GM03348 (cell line): ENCODE data around the gene FAM76B.

Experiments used
- DNase-seq: peaks from one replicate; pipeline ENCODE4 v3.0.0; 2012; ENCODE audit warnings: low spot score

FAM76B gene

GRCh38 chr11:95792200-95792599 lies 2.6 kb upstream of the FAM76B start:
- no peak for DNase-seq

- DNase-seq, result no peak
Measured at GRCh38 chr11:95791709-95792033, 2.1 kb upstream of the FAM76B start.

- DNase-seq, result peak; percentile 43
Measured at GRCh38 chr11:95790933-95791708, 1.5 kb upstream of the FAM76B start.

- DNase-seq, result peak; percentile 96
Measured at GRCh38 chr11:95790123-95790932, 746 bp upstream of the FAM76B start, which contains the start of gene CEP57. Gene CEP57 (plus strand): TSS chr11:95790498. CDS start chr11:95790699, 201 bp downstream.

- peak; percentile 56 for DNase-seq
Measured at GRCh38 chr11:95788921-95789505, 569 bp downstream of the FAM76B start.

GRCh38 chr11:95780544-95780943 lies 9.0 kb downstream of the FAM76B start:
- DNase-seq, result no peak

- DNase-seq, result no peak
Measured at GRCh38 chr11:95778699-95779098, 10.9 kb downstream of the FAM76B start.

- no peak for DNase-seq
Measured at GRCh38 chr11:95776859-95777258, 12.7 kb downstream of the FAM76B start.

- DNase-seq, result no peak
Measured at GRCh38 chr11:95768521-95768920, 21.1 kb downstream of the FAM76B start.

- DNase-seq, result peak; percentile 50
Measured at GRCh38 chr11:95767498-95767897, 22.1 kb downstream of the FAM76B start.

GRCh38 chr11:95766701-95767100 lies 22.9 kb downstream of the FAM76B start:
- DNase-seq, result no peak

GRCh38 chr11:95764267-95764898 lies 25.2 kb downstream of the FAM76B start:
- peak; percentile 70 for DNase-seq

GRCh38 chr11:95762534-95762933 lies 27.0 kb downstream of the FAM76B start:
- no peak for DNase-seq

GRCh38 chr11:95760941-95761340 lies 28.6 kb downstream of the FAM76B start:
- no peak for DNase-seq

GRCh38 chr11:95751515-95751914 lies 38.1 kb downstream of the FAM76B start:
- DNase-seq, result no peak

- no peak for DNase-seq
Measured at GRCh38 chr11:95750101-95750500, 39.5 kb downstream of the FAM76B start.

- DNase-seq, result no peak
Measured at GRCh38 chr11:95739108-95739938, 50.3 kb downstream of the FAM76B start.

- no peak for DNase-seq
Measured at GRCh38 chr11:95736809-95737208, 52.8 kb downstream of the FAM76B start.

- no peak for DNase-seq
Measured at GRCh38 chr11:95736355-95736754, 53.2 kb downstream of the FAM76B start.

- no peak for DNase-seq
Measured at GRCh38 chr11:95734009-95734572, 55.5 kb downstream of the FAM76B start.

- no peak for DNase-seq
Measured at GRCh38 chr11:95732930-95733602, 56.5 kb downstream of the FAM76B start.
